Peyer's patch (tissue), 4 donors: Measurements from ENCODE around the gene GABRB1.

Source experiments
- POLR2A ChIP-seq, 2 donors: fragments of 450-650 bp; IDR thresholded peaks; one replicate each; pipeline ENCODE4 v1.5.1; 2017; ENCODE audit warnings: antibody characterized with exemption in 2 of 2, mild to moderate bottlenecking in 2 of 2, moderate library complexity in 2 of 2
- TF ChIP-seq, protein P1 (sequence below), 6 experiments: fragments of 450-650 bp in 4 of 6; fragments of 200-600 bp in 2 of 6; sonication (generic) in 1 of 6; IDR thresholded peaks; one replicate each; pipeline ENCODE4 v1.5.1; 2017 to 2019; ENCODE audit warnings: antibody characterized with exemption in 6 of 6, mild to moderate bottlenecking in 3 of 6, moderate library complexity in 1 of 6

DNA sequence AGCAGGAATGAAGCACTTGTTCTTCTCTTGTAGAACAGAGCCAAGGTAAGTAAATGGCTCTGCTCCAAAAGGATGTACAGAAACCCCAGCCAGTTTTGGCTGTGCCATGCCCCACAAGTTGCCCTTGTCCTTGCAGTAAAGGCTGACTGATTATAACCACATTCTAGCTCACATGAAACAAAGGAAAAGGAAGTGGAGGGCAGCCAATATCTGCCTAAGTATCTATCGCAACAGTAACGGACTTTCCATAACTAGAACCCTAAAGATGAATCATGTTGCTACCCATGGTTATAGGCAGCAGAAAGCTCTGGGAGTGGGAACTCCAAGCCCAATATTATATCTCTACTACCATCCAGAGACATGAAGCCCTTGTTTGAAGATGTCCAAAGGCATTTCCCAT, 336.4 kb downstream of the GABRB1 start:
- TF ChIP-seq, protein P1, sequence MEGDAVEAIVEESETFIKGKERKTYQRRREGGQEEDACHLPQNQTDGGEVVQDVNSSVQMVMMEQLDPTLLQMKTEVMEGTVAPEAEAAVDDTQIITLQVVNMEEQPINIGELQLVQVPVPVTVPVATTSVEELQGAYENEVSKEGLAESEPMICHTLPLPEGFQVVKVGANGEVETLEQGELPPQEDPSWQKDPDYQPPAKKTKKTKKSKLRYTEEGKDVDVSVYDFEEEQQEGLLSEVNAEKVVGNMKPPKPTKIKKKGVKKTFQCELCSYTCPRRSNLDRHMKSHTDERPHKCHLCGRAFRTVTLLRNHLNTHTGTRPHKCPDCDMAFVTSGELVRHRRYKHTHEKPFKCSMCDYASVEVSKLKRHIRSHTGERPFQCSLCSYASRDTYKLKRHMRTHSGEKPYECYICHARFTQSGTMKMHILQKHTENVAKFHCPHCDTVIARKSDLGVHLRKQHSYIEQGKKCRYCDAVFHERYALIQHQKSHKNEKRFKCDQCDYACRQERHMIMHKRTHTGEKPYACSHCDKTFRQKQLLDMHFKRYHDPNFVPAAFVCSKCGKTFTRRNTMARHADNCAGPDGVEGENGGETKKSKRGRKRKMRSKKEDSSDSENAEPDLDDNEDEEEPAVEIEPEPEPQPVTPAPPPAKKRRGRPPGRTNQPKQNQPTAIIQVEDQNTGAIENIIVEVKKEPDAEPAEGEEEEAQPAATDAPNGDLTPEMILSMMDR (IDR thresholded peaks at IDR 0.05): no peak
- no peak for TF ChIP-seq POLR2A (IDR thresholded peaks at IDR 0.05)
